ENCODE results near the gene RNF186. TPM values are rescaled to one million over a fixed set of nuclear protein-coding genes. Genes with fewer than 3 reads are reported as not detected.

Gene RNF186
- total RNA-seq, 1 experiment from 2014 or later: not detected

GRCh38 chr1:19809044-19809750 lies 5.9 kb downstream of the RNF186 start:
- no peak overlapping the region for H3K27ac ChIP-seq (ENCODE audit: low read length)
- no peaks in the 10 kb centered on the region for H3K9me2 ChIP-seq (replicated peaks; ENCODE audit: insufficient read depth, low read length)
- H3K4me2 ChIP-seq (ENCODE audit: low read depth, low read length, poor library complexity, severe bottlenecking): no peak overlapping the region
- no peaks in the 10 kb centered on the region for H4K20me1 ChIP-seq (ENCODE audit: insufficient read depth, low read depth, low read length)
- H3K79me2 ChIP-seq (ENCODE audit: low read length): no peaks in the 10 kb centered on the region
- no peak overlapping the region for H3K4me3 ChIP-seq (ENCODE audit: low read length)
- H3K9ac ChIP-seq (ENCODE audit: low read length): no peak overlapping the region
- H3K36me3 ChIP-seq (ENCODE audit: insufficient read depth, low read length): no peaks in the 10 kb centered on the region
- H3K9me3 ChIP-seq (ENCODE audit: low read length): no peaks in the 10 kb centered on the region
- no peak for DNase-seq
- H2AFZ ChIP-seq (ENCODE audit: low read length): no peak overlapping the region
- no peaks in the 10 kb centered on the region for H3K27me3 ChIP-seq (ENCODE audit: low read length)
- no peaks in the 10 kb centered on the region for H3K4me1 ChIP-seq (ENCODE audit: low read length)

- H4K20me1 ChIP-seq (ENCODE audit: insufficient read depth, low read depth, low read length): no peaks in the 10 kb centered on the region
- no peak overlapping the region for H3K4me3 ChIP-seq (ENCODE audit: low read length)
- no peaks in the 10 kb centered on the region for H3K36me3 ChIP-seq (ENCODE audit: insufficient read depth, low read length)
- H3K9me3 ChIP-seq (ENCODE audit: low read length): no peaks in the 10 kb centered on the region
- H3K9me2 ChIP-seq (replicated peaks; ENCODE audit: insufficient read depth, low read length): no peaks in the 10 kb centered on the region
- no peaks in the 10 kb centered on the region for H3K27me3 ChIP-seq (ENCODE audit: low read length)
- no peak for DNase-seq
- no peak overlapping the region for H3K4me2 ChIP-seq (ENCODE audit: low read depth, low read length, poor library complexity, severe bottlenecking)
- H2AFZ ChIP-seq (ENCODE audit: low read length): no peak overlapping the region
- no peak overlapping the region for H3K27ac ChIP-seq (ENCODE audit: low read length)
- no peaks in the 10 kb centered on the region for H3K4me1 ChIP-seq (ENCODE audit: low read length)
- no peak overlapping the region for H3K9ac ChIP-seq (ENCODE audit: low read length)
- no peaks in the 10 kb centered on the region for H3K79me2 ChIP-seq (ENCODE audit: low read length)
Observed at GRCh38 chr1:19808351-19808750, 6.7 kb downstream of the RNF186 start.

- no peak for DNase-seq
- no peaks in the 10 kb centered on the region for H3K9me2 ChIP-seq (replicated peaks; ENCODE audit: insufficient read depth, low read length)
- H3K4me3 ChIP-seq (ENCODE audit: low read length): no peak overlapping the region
- H3K4me1 ChIP-seq (ENCODE audit: low read length): peaks cover 7% of the 10 kb centered on the region
- H3K79me2 ChIP-seq (ENCODE audit: low read length): no peaks in the 10 kb centered on the region
- H3K9ac ChIP-seq (ENCODE audit: low read length): no peak overlapping the region
- no peak overlapping the region for H2AFZ ChIP-seq (ENCODE audit: low read length)
- no peak overlapping the region for H3K4me2 ChIP-seq (ENCODE audit: low read depth, low read length, poor library complexity, severe bottlenecking)
- no peaks in the 10 kb centered on the region for H4K20me1 ChIP-seq (ENCODE audit: insufficient read depth, low read depth, low read length)
- no peaks in the 10 kb centered on the region for H3K9me3 ChIP-seq (ENCODE audit: low read length)
- no peaks in the 10 kb centered on the region for H3K27me3 ChIP-seq (ENCODE audit: low read length)
- no peak overlapping the region for H3K27ac ChIP-seq (ENCODE audit: low read length)
- no peaks in the 10 kb centered on the region for H3K36me3 ChIP-seq (ENCODE audit: insufficient read depth, low read length)
Observed at GRCh38 chr1:19804831-19805251, 10.2 kb downstream of the RNF186 start.

- no peak overlapping the region for H3K4me3 ChIP-seq (ENCODE audit: low read length)
- no peaks in the 10 kb centered on the region for H3K9me2 ChIP-seq (replicated peaks; ENCODE audit: insufficient read depth, low read length)
- H3K9ac ChIP-seq (ENCODE audit: low read length): no peak overlapping the region
- H3K4me2 ChIP-seq (ENCODE audit: low read depth, low read length, poor library complexity, severe bottlenecking): no peak overlapping the region
- H3K36me3 ChIP-seq (ENCODE audit: insufficient read depth, low read length): no peaks in the 10 kb centered on the region
- no peak overlapping the region for H2AFZ ChIP-seq (ENCODE audit: low read length)
- H3K4me1 ChIP-seq (ENCODE audit: low read length): peaks cover 18% of the 10 kb centered on the region
- H3K27me3 ChIP-seq (ENCODE audit: low read length): no peaks in the 10 kb centered on the region
- no peaks in the 10 kb centered on the region for H3K9me3 ChIP-seq (ENCODE audit: low read length)
- H3K27ac ChIP-seq (ENCODE audit: low read length): no peak overlapping the region
- DNase-seq: no peak
- H4K20me1 ChIP-seq (ENCODE audit: insufficient read depth, low read depth, low read length): no peaks in the 10 kb centered on the region
- peaks cover 6% of the 10 kb centered on the region for H3K79me2 ChIP-seq (ENCODE audit: low read length)
Observed at GRCh38 chr1:19802269-19802668, 12.8 kb downstream of the RNF186 start.

GRCh38 chr1:19800076-19800804 lies 14.8 kb downstream of the RNF186 start:
- H3K27me3 ChIP-seq (ENCODE audit: low read length): no peaks in the 10 kb centered on the region
- 0 out of 2 replicates have a peak overlapping the region, but pooled peaks have one; percentile 47 for H3K27ac ChIP-seq (ENCODE audit: low read length)
- H3K4me3 ChIP-seq (ENCODE audit: low read length): peak overlapping the region; percentile 69

GRCh38 chr1:19799230-19800075 lies 15.6 kb downstream of the RNF186 start, which contains the start of gene TMCO4:
TMCO4 (minus strand) TSS chr1:19799916; CDS start chr1:19780758, 19,158 bp downstream.
- peak within 1 kb of the TSS; percentile 75 for H3K9ac ChIP-seq (ENCODE audit: low read length)
- H3K79me2 ChIP-seq (ENCODE audit: low read length): peaks cover 6% of the 10 kb centered on the region
- H3K9me3 ChIP-seq (ENCODE audit: low read length): no peaks in the 10 kb centered on the region
- no peaks in the 10 kb centered on the region for H3K27me3 ChIP-seq (ENCODE audit: low read length)
- H3K36me3 ChIP-seq (ENCODE audit: insufficient read depth, low read length): no peaks in the 10 kb centered on the region
- H3K4me3 ChIP-seq (ENCODE audit: low read length): peak within 1 kb of the TSS; percentile 69
- H4K20me1 ChIP-seq (ENCODE audit: insufficient read depth, low read depth, low read length): no peaks in the 10 kb centered on the region
- H3K27ac ChIP-seq (ENCODE audit: low read length): peak within 1 kb of the TSS; percentile 47; the same call in 1 of the 2 replicates
- DNase-seq: peak; percentile 87
- H3K9me2 ChIP-seq (replicated peaks; ENCODE audit: insufficient read depth, low read length): no peaks in the 10 kb centered on the region
- H3K4me1 ChIP-seq (ENCODE audit: low read length): peaks cover 18% of the 10 kb centered on the region
- H2AFZ ChIP-seq (ENCODE audit: low read length): peak within 1 kb of the TSS; percentile 99
- peak within 1 kb of the TSS; percentile 75 for H3K4me2 ChIP-seq (ENCODE audit: low read depth, low read length, poor library complexity, severe bottlenecking)

More at GRCh38 chr1:19800076-19800804, 14.8 kb downstream of the RNF186 start:
- Histone ChIP-seq H3K9ac (ENCODE audit: low read length) (peak overlapping the region; percentile 75), H3K9me2 (replicated peaks; ENCODE audit: insufficient read depth, low read length) (no peaks in the 10 kb centered on the region), H4K20me1 (ENCODE audit: insufficient read depth, low read depth, low read length) (no peaks in the 10 kb centered on the region), H3K9me3 (ENCODE audit: low read length) (no peaks in the 10 kb centered on the region), H3K36me3 (ENCODE audit: insufficient read depth, low read length) (no peaks in the 10 kb centered on the region), H3K4me1 (ENCODE audit: low read length) (peaks cover 18% of the 10 kb centered on the region), H2AFZ (ENCODE audit: low read length) (peak overlapping the region; percentile 99), H3K4me2 (ENCODE audit: low read depth, low read length, poor library complexity, severe bottlenecking) (peak overlapping the region; percentile 75), H3K79me2 (ENCODE audit: low read length) (peaks cover 6% of the 10 kb centered on the region)
- DNase-seq: peak; percentile 78

- peak overlapping the region; percentile 75 for H3K9ac ChIP-seq (ENCODE audit: low read length)
- peak overlapping the region; percentile 39; the same call in 1 of the 2 replicates for H3K27ac ChIP-seq (ENCODE audit: low read length)
- peak overlapping the region; percentile 69 for H3K4me3 ChIP-seq (ENCODE audit: low read length)
- no peaks in the 10 kb centered on the region for H4K20me1 ChIP-seq (ENCODE audit: insufficient read depth, low read depth, low read length)
- H3K4me2 ChIP-seq (ENCODE audit: low read depth, low read length, poor library complexity, severe bottlenecking): peak overlapping the region; percentile 75
- H3K27me3 ChIP-seq (ENCODE audit: low read length): no peaks in the 10 kb centered on the region
- no peaks in the 10 kb centered on the region for H3K9me3 ChIP-seq (ENCODE audit: low read length)
- H3K79me2 ChIP-seq (ENCODE audit: low read length): peaks cover 6% of the 10 kb centered on the region
- no peak for DNase-seq
- H3K9me2 ChIP-seq (replicated peaks; ENCODE audit: insufficient read depth, low read length): no peaks in the 10 kb centered on the region
- peaks cover 18% of the 10 kb centered on the region for H3K4me1 ChIP-seq (ENCODE audit: low read length)
- H2AFZ ChIP-seq (ENCODE audit: low read length): peak overlapping the region; percentile 80
- H3K36me3 ChIP-seq (ENCODE audit: insufficient read depth, low read length): no peaks in the 10 kb centered on the region
Observed at GRCh38 chr1:19798486-19799229, 16.4 kb downstream of the RNF186 start.

Data from Karpas-422 (cell line).